ENCODE measurements around the gene POLR2E. TPM values are rescaled to one million over a fixed set of nuclear protein-coding genes. Genes with fewer than 3 reads are reported as not detected.

Gene POLR2E
- total and polyA plus RNA-seq, 2 experiments from 2014 or later: 371 to 487 TPM

- TF ChIP-seq CTCF (IDR thresholded peaks at IDR 0.05; ENCODE audit: low read depth, low read length): no peak
- DNase-seq (ENCODE audit: low read depth in 1 of 2, low spot score in 1 of 2): no peak
- Histone ChIP-seq H3K4me3 (no peak overlapping the region), H3K27me3 (no peaks in the 10 kb centered on the region), H3K36me3 (no peaks in the 10 kb centered on the region), H3K9me3 (ENCODE audit: low read depth) (no peaks in the 10 kb centered on the region), H3K27ac (no peak overlapping the region), H3K4me1 (ENCODE audit: low read depth) (no peaks in the 10 kb centered on the region)
These were observed 44.0 kb upstream of the POLR2E start for GRCh38 chr19:1139126-1139525.

GRCh38 chr19:1138121-1138520 is 42.9 kb upstream of the POLR2E start:
- Histone ChIP-seq H3K4me3 (no peak overlapping the region), H3K36me3 (no peaks in the 10 kb centered on the region), H3K27me3 (no peaks in the 10 kb centered on the region), H3K4me1 (ENCODE audit: low read depth) (no peaks in the 10 kb centered on the region), H3K27ac (no peak overlapping the region), H3K9me3 (ENCODE audit: low read depth) (no peaks in the 10 kb centered on the region)
- DNase-seq (ENCODE audit: low read depth in 1 of 2, low spot score in 1 of 2): no peak
- TF ChIP-seq CTCF (IDR thresholded peaks at IDR 0.05; ENCODE audit: low read depth, low read length): no peak

- Histone ChIP-seq H3K4me3 (no peak overlapping the region), H3K36me3 (no peaks in the 10 kb centered on the region), H3K27me3 (no peaks in the 10 kb centered on the region), H3K4me1 (ENCODE audit: low read depth) (peaks cover 7% of the 10 kb centered on the region), H3K9me3 (ENCODE audit: low read depth) (no peaks in the 10 kb centered on the region), H3K27ac (no peak overlapping the region)
- TF ChIP-seq CTCF (IDR thresholded peaks at IDR 0.05; ENCODE audit: low read depth, low read length): no peak
- DNase-seq (ENCODE audit: low read depth in 1 of 2, low spot score in 1 of 2): no peak
These were observed 41.6 kb upstream of the POLR2E start for GRCh38 chr19:1136621-1137317.

GRCh38 chr19:1136201-1136600 is 41.0 kb upstream of the POLR2E start:
- peaks cover 13% of the 10 kb centered on the region for H3K4me1 ChIP-seq (ENCODE audit: low read depth)
- H3K9me3 ChIP-seq (ENCODE audit: low read depth): no peaks in the 10 kb centered on the region
- no peaks in the 10 kb centered on the region for H3K36me3 ChIP-seq
- TF ChIP-seq CTCF (IDR thresholded peaks at IDR 0.05; ENCODE audit: low read depth, low read length): no peak
- no peak overlapping the region for H3K27ac ChIP-seq
- H3K27me3 ChIP-seq: no peaks in the 10 kb centered on the region
- H3K4me3 ChIP-seq: no peak overlapping the region
- DNase-seq (ENCODE audit: low read depth in 1 of 2, low spot score in 1 of 2): no peak

- no peak overlapping the region for H3K27ac ChIP-seq
- no peak overlapping the region for H3K4me3 ChIP-seq
- H3K36me3 ChIP-seq: no peaks in the 10 kb centered on the region
- no peak for DNase-seq (ENCODE audit: low read depth in 1 of 2, low spot score in 1 of 2)
- H3K4me1 ChIP-seq (ENCODE audit: low read depth): peaks cover 15% of the 10 kb centered on the region
- TF ChIP-seq CTCF (IDR thresholded peaks at IDR 0.05; ENCODE audit: low read depth, low read length): no peak
- H3K27me3 ChIP-seq: no peaks in the 10 kb centered on the region
- H3K9me3 ChIP-seq (ENCODE audit: low read depth): no peaks in the 10 kb centered on the region
These were observed 40.3 kb upstream of the POLR2E start for GRCh38 chr19:1135454-1135853.

Measured in cardiac muscle cell (in vitro differentiated cells and primary cell).